Common myeloid progenitor, CD34-positive (primary cell): ENCODE measurements around the gene EPHA5.

Experiments used
- CTCF ChIA-PET: fragments of 350-600 bp; sonication (Branson Sonifier 250); formaldehyde crosslinking; loops from one replicate; lab custom pipeline; 2021; ENCODE audit warnings: antibody characterized with exemption; lab: Charles Lee
- POLR2A ChIA-PET: fragments of 350-600 bp; sonication (Branson Sonifier 250); formaldehyde crosslinking; loops from one replicate; lab custom pipeline; 2021; ENCODE audit warnings: antibody characterized with exemption; lab: Charles Lee
- DNase-seq, 3 donors: peaks; one replicate each; pipeline versions ENCODE4 v3.0.0 to v3.0.0-alpha.2; 2013
- H3K27ac ChIP-seq, 2 experiments: 1 replicate in 1 of 2; 2 replicates in 1 of 2; pipeline ENCODE4 v1.7.0; 2013; ENCODE audit warnings: inconsistent platforms in 2 of 2, low read length in 2 of 2, mild to moderate bottlenecking in 2 of 2, low read depth in 1 of 2, moderate library complexity in 1 of 2; ENCODE audit not compliant: severe bottlenecking in 2 of 2, insufficient read depth in 1 of 2, poor library complexity in 1 of 2
- H3K27me3 ChIP-seq, 5 experiments: replicated peaks in 2 of 5; 1 replicate in 3 of 5; 2 replicates in 2 of 5; pipeline versions ENCODE4 v1.6.1 to v1.7.0; 2013; ENCODE audit warnings: low read length in 4 of 5, mild to moderate bottlenecking in 2 of 5, moderate library complexity in 2 of 5, inconsistent platforms in 1 of 5; ENCODE audit not compliant: insufficient read depth in 5 of 5, control insufficient read depth in 4 of 5
- H3K36me3 ChIP-seq, 4 experiments: 1 replicate in 2 of 4; 2 replicates in 2 of 4; pipeline versions ENCODE4 v1.6.1 to v1.7.0; 2013; ENCODE audit warnings: low read length in 3 of 4, control low read depth in 1 of 4, mild to moderate bottlenecking in 1 of 4; ENCODE audit not compliant: control insufficient read depth in 4 of 4, insufficient read depth in 4 of 4
- H3K4me1 ChIP-seq, 4 experiments: 1 replicate in 3 of 4; 2 replicates in 1 of 4; pipeline versions ENCODE4 v1.6.1 to v1.7.1; 2013; ENCODE audit warnings: low read length in 3 of 4, mild to moderate bottlenecking in 3 of 4, control low read depth in 1 of 4, inconsistent platforms in 1 of 4, moderate library complexity in 1 of 4; ENCODE audit not compliant: control insufficient read depth in 4 of 4, insufficient read depth in 4 of 4; ENCODE audit errors: control extremely low read depth in 1 of 4
- H3K4me3 ChIP-seq, 7 experiments: 1 replicate in 4 of 7; 2 replicates in 3 of 7; pipeline versions ENCODE4 v1.5.1 to v1.7.0; 2013; ENCODE audit warnings: mild to moderate bottlenecking in 7 of 7, low read length in 6 of 7, moderate library complexity in 6 of 7, inconsistent platforms in 2 of 7, low read depth in 2 of 7, control low read depth in 1 of 7; ENCODE audit not compliant: insufficient read depth in 4 of 7, control insufficient read depth in 1 of 7; ENCODE audit errors: extremely low read depth in 1 of 7
- H3K9me3 ChIP-seq, 5 experiments: 1 replicate in 4 of 5; 2 replicates in 1 of 5; pipeline versions ENCODE4 v1.6.1 to v1.7.1; 2013; ENCODE audit warnings: low read length in 4 of 5, mild to moderate bottlenecking in 2 of 5, inconsistent platforms in 1 of 5, low read depth in 1 of 5, moderate library complexity in 1 of 5; ENCODE audit not compliant: control insufficient read depth in 4 of 5, insufficient read depth in 2 of 5; ENCODE audit errors: control extremely low read depth in 1 of 5
- WGBS: methylation state at CpG from one replicate; pipeline ENCODE4 v1.1.5; 2013; ENCODE audit not compliant: insufficient coverage; 5-methylcytosine and 5-hydroxymethylcytosine counted together

EPHA5 gene

DNA sequence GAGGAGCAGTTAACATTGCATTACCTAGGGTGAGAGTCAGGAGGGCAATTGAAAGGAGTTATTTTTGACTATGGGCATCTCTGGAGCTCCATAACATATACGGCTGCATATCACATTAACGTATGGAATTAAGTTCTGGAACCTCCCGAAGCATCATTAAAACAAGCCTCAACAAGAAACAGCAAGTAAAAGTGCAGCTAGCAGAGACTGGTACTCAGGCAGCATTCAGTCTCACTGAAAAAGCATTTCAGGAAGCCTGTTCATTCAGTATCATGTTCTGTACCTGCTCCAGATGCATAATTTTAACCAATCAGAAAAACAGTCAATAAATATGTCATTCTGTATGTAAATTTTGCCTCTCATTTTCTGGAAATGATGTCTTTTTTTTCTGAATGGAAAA is 299.6 kb downstream of the EPHA5 start:
- CTCF ChIA-PET = no interaction called here
- Histone ChIP-seq H3K4me3 (no peak overlapping the region), H3K4me1 (no peaks in the 10 kb centered on the region), H3K36me3 (no peaks in the 10 kb centered on the region), H3K27ac (no peak overlapping the region), H3K27me3 (no peaks in the 10 kb centered on the region), H3K9me3 (no peaks in the 10 kb centered on the region)
- WGBS = 100% methylated on average over 3 of the region's 3 CpGs
- DNase-seq = no peak
- POLR2A ChIA-PET = no interaction called here

DNA sequence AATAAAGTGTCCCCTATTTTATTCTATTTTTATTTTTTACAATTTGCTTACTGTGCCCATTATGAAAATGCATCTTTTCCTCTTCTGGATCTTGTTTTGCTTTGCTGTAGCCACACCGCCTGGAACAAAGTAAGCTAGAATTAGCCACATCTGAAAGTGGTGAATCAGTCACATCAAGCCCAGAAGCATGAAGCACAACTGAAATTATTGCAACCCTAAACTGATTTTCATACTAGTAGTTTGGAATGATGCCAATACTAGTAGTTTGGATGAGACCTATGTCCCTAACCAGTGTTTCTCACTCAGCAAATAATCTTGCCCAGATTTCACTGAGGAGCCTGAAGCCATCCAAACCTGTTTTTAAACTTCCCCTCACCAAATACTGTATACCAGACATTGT is 303.0 kb downstream of the EPHA5 start:
- no peak overlapping the region for H3K27ac ChIP-seq
- no peaks in the 10 kb centered on the region for H3K4me1 ChIP-seq
- CTCF ChIA-PET = no interaction called here
- POLR2A ChIA-PET = no interaction called here
- H3K36me3 ChIP-seq = no peaks in the 10 kb centered on the region
- H3K9me3 ChIP-seq = no peaks in the 10 kb centered on the region
- no peak overlapping the region for H3K4me3 ChIP-seq
- DNase-seq = no peak
- WGBS = 92% methylated on average over 1 of the region's 1 CpG
- no peaks in the 10 kb centered on the region for H3K27me3 ChIP-seq

DNA sequence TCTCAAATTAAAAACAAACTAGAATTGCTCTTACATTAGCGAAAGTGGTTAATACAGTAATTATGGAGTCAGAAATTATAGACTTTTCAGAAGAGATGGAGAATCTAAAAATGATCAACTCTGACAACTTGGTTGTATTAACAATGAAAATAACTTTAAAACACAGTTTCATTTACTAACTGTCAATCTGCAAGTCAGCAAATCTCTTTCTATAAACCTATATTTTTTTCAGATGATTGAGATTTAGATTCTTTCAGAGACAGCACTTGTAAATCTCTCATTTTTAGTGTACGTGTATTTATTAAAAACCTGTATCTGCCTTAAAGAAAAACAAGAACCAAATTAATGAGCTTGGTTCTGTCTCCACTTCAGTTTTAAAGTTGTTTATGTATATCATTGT is 311.4 kb downstream of the EPHA5 start:
- no peak for DNase-seq
- no peak overlapping the region for H3K27ac ChIP-seq
- ChIA-PET POLR2A (no interaction called here), CTCF (interaction anchor here (1.2 kb wide), 1 partner anchor 16 kb away, joined by 3 read pairs; no protein-coding TSS in a partner anchor)
- no CpG with 5 or more reads among the region's 2 CpGs for WGBS
- no peak overlapping the region for H3K4me3 ChIP-seq
- H3K9me3 ChIP-seq = no peaks in the 10 kb centered on the region
- H3K36me3 ChIP-seq = no peaks in the 10 kb centered on the region
- H3K4me1 ChIP-seq = no peaks in the 10 kb centered on the region
- no peaks in the 10 kb centered on the region for H3K27me3 ChIP-seq

DNA sequence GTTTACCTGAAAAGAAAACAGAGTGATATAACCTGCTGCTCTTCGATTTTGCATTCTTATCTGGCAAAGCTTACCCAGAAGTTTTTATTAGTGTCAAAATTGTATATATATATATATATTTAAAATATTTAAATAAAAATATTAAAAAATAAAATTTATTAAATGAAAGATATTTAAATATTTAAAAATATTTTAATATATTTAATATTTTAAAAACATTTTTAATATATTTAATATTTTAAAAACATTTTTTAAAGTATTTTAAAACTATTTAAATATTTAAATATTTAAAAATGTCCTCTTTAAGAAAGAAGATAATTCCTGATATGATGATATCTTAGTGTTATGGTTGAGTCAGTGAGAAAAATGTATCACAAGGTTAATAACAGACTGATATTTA is 317.2 kb downstream of the EPHA5 start:
- WGBS = no CpG with 5 or more reads among the region's 1 CpG
- Histone ChIP-seq H3K27ac (no peak overlapping the region), H3K36me3 (no peaks in the 10 kb centered on the region), H3K4me3 (no peak overlapping the region), H3K27me3 (no peaks in the 10 kb centered on the region), H3K4me1 (no peaks in the 10 kb centered on the region), H3K9me3 (no peaks in the 10 kb centered on the region)
- POLR2A ChIA-PET = no interaction called here
- no peak for DNase-seq
- CTCF ChIA-PET = no interaction called here

DNA sequence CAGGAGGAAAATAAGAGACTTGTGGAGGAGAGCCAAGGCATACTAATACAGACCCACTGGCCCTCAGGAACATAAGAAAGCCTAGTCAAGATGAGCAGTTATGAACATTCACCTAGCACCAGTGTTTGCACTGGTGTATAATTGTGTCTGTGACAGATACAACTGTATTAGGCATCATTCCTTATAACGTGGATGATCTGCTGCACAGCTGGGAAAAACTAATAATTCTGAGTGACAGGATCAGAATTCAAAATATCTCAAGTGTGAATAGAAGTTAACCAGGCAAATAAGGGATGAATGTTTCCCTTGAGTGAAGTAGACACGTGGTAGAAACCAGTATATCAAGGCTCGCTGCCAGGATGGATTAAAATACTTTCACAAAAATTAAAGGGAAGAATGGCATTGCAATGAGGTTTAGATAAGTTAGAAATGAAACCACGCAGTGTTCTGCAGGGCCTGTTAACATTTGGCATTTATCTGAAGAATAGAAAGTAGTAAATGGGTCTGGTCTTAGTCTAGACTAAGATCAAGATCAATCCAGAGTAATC is 325.9 kb downstream of the EPHA5 start:
- CTCF ChIA-PET = no interaction called here
- H3K4me3 ChIP-seq = no peak overlapping the region
- no peaks in the 10 kb centered on the region for H3K27me3 ChIP-seq
- DNase-seq = no peak
- H3K9me3 ChIP-seq = no peaks in the 10 kb centered on the region
- no peaks in the 10 kb centered on the region for H3K4me1 ChIP-seq
- H3K36me3 ChIP-seq = no peaks in the 10 kb centered on the region
- 91% methylated on average over 3 of the region's 4 CpGs for WGBS
- POLR2A ChIA-PET = no interaction called here
- H3K27ac ChIP-seq = no peak overlapping the region

DNA sequence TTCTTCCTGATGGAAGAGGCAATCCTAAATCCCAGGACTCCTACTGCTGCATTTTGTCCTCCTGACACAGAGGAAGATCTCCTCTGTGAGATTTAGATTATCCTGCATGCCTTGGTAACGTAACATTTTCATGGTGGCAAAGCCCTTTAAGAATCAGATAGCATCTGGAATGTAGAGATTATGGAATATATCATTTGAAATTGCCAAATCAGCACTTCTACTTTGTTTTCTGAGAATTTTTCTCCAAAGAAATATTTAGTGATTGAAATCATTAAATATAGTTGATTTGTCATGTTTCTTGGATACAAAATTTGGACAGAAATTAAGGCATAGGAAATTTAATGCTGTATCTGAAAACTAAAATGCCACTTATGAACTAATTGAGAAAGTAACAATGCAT is 326.9 kb downstream of the EPHA5 start:
- H3K9me3 ChIP-seq = no peaks in the 10 kb centered on the region
- DNase-seq = no peak
- WGBS = no CpG with 5 or more reads among the region's 1 CpG
- no peaks in the 10 kb centered on the region for H3K27me3 ChIP-seq
- no peak overlapping the region for H3K27ac ChIP-seq
- POLR2A ChIA-PET = no interaction called here
- no peaks in the 10 kb centered on the region for H3K4me1 ChIP-seq
- CTCF ChIA-PET = no interaction called here
- no peak overlapping the region for H3K4me3 ChIP-seq
- no peaks in the 10 kb centered on the region for H3K36me3 ChIP-seq

GRCh38 chr4:65341557-65341956 is 328.7 kb downstream of the EPHA5 start:
- no peak for DNase-seq
- no peaks in the 10 kb centered on the region for H3K27me3 ChIP-seq
- CTCF ChIA-PET = no interaction called here
- no peaks in the 10 kb centered on the region for H3K9me3 ChIP-seq
- H3K27ac ChIP-seq = no peak overlapping the region
- no peaks in the 10 kb centered on the region for H3K4me1 ChIP-seq
- POLR2A ChIA-PET = no interaction called here
- no peaks in the 10 kb centered on the region for H3K36me3 ChIP-seq
- no peak overlapping the region for H3K4me3 ChIP-seq
